HepG2 (cell line): ENCODE data around the gene SERHL2. TPM values are rescaled to one million over a fixed set of nuclear protein-coding genes. Genes with fewer than 3 reads are reported as not detected.

Experiments used
- AHR ChIP-seq: IDR thresholded peaks from 2 replicates; pipeline ENCODE4 v1.6.1; 2018; ENCODE audit warnings: missing genetic modification reagents, missing compliant biosample characterization
- ASH2L ChIP-seq: fragments of 300-600, 200-600 bp; sonication (generic); IDR thresholded peaks from 2 replicates; pipeline ENCODE4 v1.7.0; 2017; ENCODE audit warnings: low read depth, mild to moderate bottlenecking, moderate library complexity, mixed read lengths, low read length; ENCODE audit not compliant: insufficient read length
- GFI1 ChIP-seq: sonication (generic); formaldehyde crosslinking; IDR thresholded peaks from 2 replicates; pipeline ENCODE4 v1.5.0; 2020; ENCODE audit warnings: missing genetic modification reagents, mild to moderate bottlenecking, borderline replicate concordance
- GTF2F1 ChIP-seq: fragments of 150-350 bp; IDR thresholded peaks from 2 replicates; pipeline ENCODE4 v1.6.1; 2014; ENCODE audit warnings: low read length
- HDAC2 ChIP-seq: sonication (generic); formaldehyde crosslinking; IDR thresholded peaks from 2 replicates; pipeline ENCODE4 v1.4.0; 2020; ENCODE audit warnings: missing genetic modification reagents
- IKZF4 ChIP-seq: sonication (generic); formaldehyde crosslinking; IDR thresholded peaks from 2 replicates; pipeline ENCODE4 v1.5.1; 2020; ENCODE audit warnings: borderline replicate concordance, mild to moderate bottlenecking, low read depth, missing genetic modification reagents; ENCODE audit errors: not compliant biosample characterization
- MEF2D ChIP-seq: sonication (generic); formaldehyde crosslinking; IDR thresholded peaks from 2 replicates; pipeline ENCODE4 v1.5.1; 2020; ENCODE audit warnings: mild to moderate bottlenecking, missing genetic modification reagents
- MLLT10 ChIP-seq: sonication (generic); formaldehyde crosslinking; IDR thresholded peaks from 2 replicates; pipeline ENCODE4 v1.4.0; 2020; ENCODE audit warnings: missing genetic modification reagents
- NFKBIZ ChIP-seq: IDR thresholded peaks from 2 replicates; pipeline ENCODE4 v1.6.1; 2018; ENCODE audit warnings: missing genetic modification reagents, missing compliant biosample characterization
- TOPORS ChIP-seq: sonication (generic); formaldehyde crosslinking; IDR thresholded peaks from 2 replicates; pipeline ENCODE4 v1.8.0; 2023; ENCODE audit warnings: mild to moderate bottlenecking, missing genetic modification reagents
- ZBTB7A ChIP-seq: sonication (generic); formaldehyde crosslinking; IDR thresholded peaks from 2 replicates; pipeline ENCODE4 v1.8.0; 2022; ENCODE audit warnings: mild to moderate bottlenecking, missing genetic modification reagents
- ZFAT ChIP-seq: sonication (generic); formaldehyde crosslinking; conservative IDR thresholded peaks from 2 replicates; pipeline ENCODE4 v1.8.1; 2023; ENCODE audit warnings: missing genetic modification reagents, inconsistent platforms
- ZKSCAN8 ChIP-seq: IDR thresholded peaks from 2 replicates; pipeline ENCODE4 v1.6.1; 2016; ENCODE audit warnings: borderline replicate concordance, missing genetic modification reagents, missing compliant biosample characterization
- ZNF318 ChIP-seq: sonication (generic); formaldehyde crosslinking; IDR thresholded peaks from 2 replicates; pipeline ENCODE4 v1.4.0; 2020; ENCODE audit warnings: mild to moderate bottlenecking, missing genetic modification reagents
- ZSCAN20 ChIP-seq: sonication (generic); formaldehyde crosslinking; IDR thresholded peaks from 2 replicates; pipeline ENCODE4 v1.4.0; 2020; ENCODE audit warnings: missing genetic modification reagents, mild to moderate bottlenecking, borderline replicate concordance
- ZSCAN25 ChIP-seq: sonication (generic); formaldehyde crosslinking; IDR thresholded peaks from 2 replicates; pipeline ENCODE4 v1.8.0; 2022; ENCODE audit warnings: mild to moderate bottlenecking, missing genetic modification reagents
- polyA plus RNA-seq, 8 experiments: library from polyadenylated mRNA; depleted of rRNA in 3 of 8; stranded (reverse) in 7 of 8; unstranded in 1 of 8; fragments of >200 nt; fragmentation: Illumina TruSeq in 4 of 8; extraction: Trizol in 4 of 8; gene quantifications; 2 replicates each; pipeline versions ENCODE4 v1.2.1 to v1.2.3, GENCODE V29; 2011 to 2016; ENCODE audit warnings: low read depth in 4 of 8, missing spikeins in 1 of 8, mixed read lengths in 1 of 8; ENCODE audit not compliant: insufficient read depth in 1 of 8
- total RNA-seq, 5 experiments: library from RNA; depleted of rRNA; stranded (reverse); fragments of >200 nt; fragmentation: Illumina TruSeq; extraction: Trizol; gene quantifications; 2 replicates each; pipeline ENCODE4 v1.2.3, GENCODE V29; 2016; ENCODE audit warnings: low read depth in 1 of 5
- TF ChIP-seq, protein P1 (sequence below): sonication (generic); formaldehyde crosslinking; IDR thresholded peaks from 2 replicates; pipeline ENCODE4 v1.5.1; 2020; ENCODE audit warnings: missing genetic modification reagents, mild to moderate bottlenecking, borderline replicate concordance
- TF ChIP-seq, protein P2 (sequence below): IDR thresholded peaks from 2 replicates; pipeline ENCODE4 v1.6.1; 2016; ENCODE audit warnings: missing compliant biosample characterization, missing genetic modification reagents, borderline replicate concordance

Gene SERHL2
- total and polyA plus RNA-seq, 2 of the 13 experiments (the other 11 are each of a cell fraction or from before 2014, with no cell fraction given), result 1.0 to 1.8 TPM

GRCh38 chr22:42536166-42536565 is 17.6 kb upstream of the SERHL2 start (continued):
- TF ChIP-seq ZNF318 (CRISPR knock-in tag), result no peak
- TF ChIP-seq ZBTB7A (CRISPR knock-in tag), result no peak
- TF ChIP-seq MEF2D (CRISPR knock-in tag), result no peak
- TF ChIP-seq, protein P1, sequence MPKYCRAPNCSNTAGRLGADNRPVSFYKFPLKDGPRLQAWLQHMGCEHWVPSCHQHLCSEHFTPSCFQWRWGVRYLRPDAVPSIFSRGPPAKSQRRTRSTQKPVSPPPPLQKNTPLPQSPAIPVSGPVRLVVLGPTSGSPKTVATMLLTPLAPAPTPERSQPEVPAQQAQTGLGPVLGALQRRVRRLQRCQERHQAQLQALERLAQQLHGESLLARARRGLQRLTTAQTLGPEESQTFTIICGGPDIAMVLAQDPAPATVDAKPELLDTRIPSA, result no peak
- TF ChIP-seq TOPORS (CRISPR knock-in tag), result no peak
- TF ChIP-seq HDAC2, result no peak
- TF ChIP-seq ZKSCAN8 (CRISPR knock-in tag), result no peak
- no peak for TF ChIP-seq ZSCAN20 (CRISPR knock-in tag)
- TF ChIP-seq GFI1 (CRISPR knock-in tag), result no peak
- TF ChIP-seq NFKBIZ (CRISPR knock-in tag), result 0 out of 2 replicates have a peak, but pooled peaks have one; percentile 28
- TF ChIP-seq ZSCAN25 (CRISPR knock-in tag), result no peak
- no peak for TF ChIP-seq MLLT10 (CRISPR knock-in tag)
- TF ChIP-seq, protein P2, sequence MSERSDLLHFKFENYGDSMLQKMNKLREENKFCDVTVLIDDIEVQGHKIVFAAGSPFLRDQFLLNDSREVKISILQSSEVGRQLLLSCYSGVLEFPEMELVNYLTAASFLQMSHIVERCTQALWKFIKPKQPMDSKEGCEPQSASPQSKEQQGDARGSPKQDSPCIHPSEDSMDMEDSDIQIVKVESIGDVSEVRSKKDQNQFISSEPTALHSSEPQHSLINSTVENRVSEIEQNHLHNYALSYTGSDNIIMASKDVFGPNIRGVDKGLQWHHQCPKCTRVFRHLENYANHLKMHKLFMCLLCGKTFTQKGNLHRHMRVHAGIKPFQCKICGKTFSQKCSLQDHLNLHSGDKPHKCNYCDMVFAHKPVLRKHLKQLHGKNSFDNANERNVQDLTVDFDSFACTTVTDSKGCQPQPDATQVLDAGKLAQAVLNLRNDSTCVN (CRISPR knock-in tag), result 0 out of 2 replicates have a peak, but pooled peaks have one; percentile 38
- TF ChIP-seq ZFAT, result no peak
- TF ChIP-seq AHR, result no peak
- TF ChIP-seq ASH2L, result no peak
- TF ChIP-seq GTF2F1, result no peak
- TF ChIP-seq IKZF4, result no peak
